GM21619 (cell line): ENCODE measurements around the gene NOC2L.
A peak's percentile ranks its signal among the peaks of the same experiment; 100 is the strongest.
"Not testable (repeated sequence)": the region's sequence is repeated elsewhere in the genome, so short reads cannot be mapped to it uniquely, and the experiment has no call there.

ENCODE experiments used
- ATAC-seq: cut with Tn5 transposase; IDR thresholded peaks from one replicate; pipeline ENCODE4 v1.9.1; 2021; ENCODE audit not compliant: unreplicated experiment

NOC2L gene

GRCh38 chr1:907611-908451 lies 51.2 kb downstream of the NOC2L start:
- no peak for ATAC-seq

GRCh38 chr1:906600-907420 lies 52.2 kb downstream of the NOC2L start:
- no peak for ATAC-seq

- ATAC-seq: no peak
Measured at GRCh38 chr1:905811-906599, 53.1 kb downstream of the NOC2L start.

- ATAC-seq: no peak
Measured at GRCh38 chr1:905071-905749, 53.8 kb downstream of the NOC2L start.

GRCh38 chr1:904310-904950 lies 54.6 kb downstream of the NOC2L start:
- peak; percentile 53 for ATAC-seq

- ATAC-seq: no peak
Measured at GRCh38 chr1:903721-904271, 55.3 kb downstream of the NOC2L start.

- no peak for ATAC-seq
Measured at GRCh38 chr1:903305-903704, 55.8 kb downstream of the NOC2L start.

- ATAC-seq: no peak
Measured at GRCh38 chr1:902802-903201, 56.3 kb downstream of the NOC2L start.

- no peak for ATAC-seq
Measured at GRCh38 chr1:901108-901859, 57.8 kb downstream of the NOC2L start.

GRCh38 chr1:899636-900317 lies 59.3 kb downstream of the NOC2L start:
- no peak for ATAC-seq

GRCh38 chr1:897951-898350 lies 61.1 kb downstream of the NOC2L start:
- ATAC-seq: not testable (repeated sequence)

GRCh38 chr1:897226-897625 lies 61.8 kb downstream of the NOC2L start:
- no peak for ATAC-seq
